Measurements from ENCODE around the gene PEX10.

Gene PEX10

GRCh38 chr1:2388004-2388913 lies 24.1 kb downstream of the PEX10 start:
- TF ChIP-seq CTCF (IDR thresholded peaks at IDR 0.05; ENCODE audit: extremely low read depth, insufficient read depth, missing control alignments) = no peak
- no peak for DNase-seq (ENCODE audit: low spot score)
- in situ Hi-C loops (cut with MboI; ENCODE audit: low pct_unique_long_range_greater_than_20kb, low sequenced_read_pairs, unreplicated experiment) = loop anchor here (25.0 kb wide), 1 partner anchor 426 kb away; no protein-coding TSS in a partner anchor

DNA sequence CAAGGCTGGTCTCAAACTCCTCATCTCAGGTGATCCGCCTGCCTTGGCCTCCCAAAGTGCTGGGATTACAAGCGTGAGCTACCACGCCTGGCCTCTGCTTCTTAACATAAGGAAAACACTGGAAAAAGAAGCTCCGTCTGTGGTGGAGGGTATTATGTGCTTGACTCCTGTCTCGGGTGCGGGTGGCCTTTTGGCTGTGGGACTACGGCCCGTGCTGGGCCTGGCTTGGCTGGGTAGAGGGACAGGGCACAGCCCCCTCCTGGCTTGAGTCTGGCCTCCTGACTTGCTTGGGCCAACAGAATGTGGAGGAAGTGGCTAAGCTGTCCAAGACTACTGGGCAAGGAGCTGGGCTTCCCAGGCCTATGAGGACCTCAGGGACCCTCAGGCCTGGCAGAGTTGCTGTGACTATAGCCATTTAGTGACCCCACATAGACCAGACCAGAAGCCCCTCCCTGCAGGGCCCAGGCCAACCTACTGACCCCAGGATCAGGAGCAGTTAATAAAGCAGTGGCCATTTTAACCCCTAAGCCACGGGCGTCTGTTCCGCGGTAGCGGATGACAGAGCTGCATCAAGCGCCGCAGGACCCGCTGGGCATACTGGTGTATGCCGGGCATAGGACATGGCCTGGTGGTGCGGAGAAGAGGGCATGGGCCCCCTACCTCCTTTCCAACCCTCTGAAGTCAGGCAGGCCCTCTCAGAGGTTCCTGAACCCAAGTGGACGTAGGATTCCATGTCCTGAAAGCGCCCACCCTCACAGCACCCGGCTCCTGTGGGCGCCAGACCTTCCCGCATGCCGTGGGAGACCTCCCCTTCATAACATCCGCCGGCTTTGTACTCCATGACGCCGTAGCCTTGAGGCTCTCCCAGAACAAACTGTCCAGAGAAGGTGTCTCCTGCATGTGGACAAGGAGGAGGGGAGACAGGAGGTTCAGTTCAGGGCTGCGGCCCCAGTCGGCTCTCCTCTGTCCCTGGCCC lies 25.4 kb downstream of the PEX10 start:
- in situ Hi-C loops (cut with MboI; ENCODE audit: low pct_unique_long_range_greater_than_20kb, low sequenced_read_pairs, unreplicated experiment) = loop anchor here (25.0 kb wide), 1 partner anchor 425 kb away; no protein-coding TSS in a partner anchor
- no peak for TF ChIP-seq CTCF (IDR thresholded peaks at IDR 0.05; ENCODE audit: extremely low read depth, insufficient read depth, missing control alignments)
- DNase-seq (ENCODE audit: low spot score) = no peak

DNA sequence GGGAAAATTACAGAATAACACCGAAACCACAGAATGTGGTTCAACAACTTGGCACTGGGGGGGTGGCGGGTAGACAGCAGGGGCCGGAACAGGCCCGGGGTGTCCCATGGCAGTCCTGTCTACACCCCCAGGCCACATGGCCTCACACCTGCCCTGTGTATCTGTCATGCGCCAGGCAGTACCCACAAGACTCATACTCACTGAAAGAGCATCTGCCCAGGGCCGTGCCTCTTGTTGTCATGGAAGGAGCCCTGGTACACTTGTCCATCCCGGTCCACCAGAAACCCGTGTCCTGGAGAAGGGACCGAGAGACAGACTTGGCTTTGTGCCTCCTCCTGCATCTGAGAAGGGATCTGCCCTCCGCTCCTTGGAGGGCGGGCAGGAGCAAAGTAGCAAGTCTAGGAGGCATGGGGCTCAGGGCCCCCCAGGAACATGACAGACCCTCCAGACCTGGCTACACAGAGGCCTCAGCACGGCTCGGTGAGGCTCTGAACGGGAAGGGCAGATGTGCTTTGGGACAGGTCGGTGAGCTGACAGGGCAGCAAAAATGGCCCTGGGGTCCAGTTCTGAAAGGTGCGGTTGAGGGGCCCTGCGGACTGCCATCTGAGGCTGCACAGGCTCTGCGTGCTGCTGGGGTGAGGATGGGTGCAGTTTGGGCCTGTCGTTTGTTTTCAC lies 26.6 kb downstream of the PEX10 start:
- TF ChIP-seq CTCF (IDR thresholded peaks at IDR 0.05; ENCODE audit: extremely low read depth, insufficient read depth, missing control alignments) = no peak
- in situ Hi-C loops (cut with MboI; ENCODE audit: low pct_unique_long_range_greater_than_20kb, low sequenced_read_pairs, unreplicated experiment) = loop anchor here (25.0 kb wide), 1 partner anchor 423 kb away; no protein-coding TSS in a partner anchor

GRCh38 chr1:2384941-2385481 lies 27.4 kb downstream of the PEX10 start:
- in situ Hi-C loops (cut with MboI; ENCODE audit: low pct_unique_long_range_greater_than_20kb, low sequenced_read_pairs, unreplicated experiment) = loop anchor here (25.0 kb wide), 1 partner anchor 423 kb away; no protein-coding TSS in a partner anchor
- no peak for DNase-seq (ENCODE audit: low spot score)
- TF ChIP-seq CTCF (IDR thresholded peaks at IDR 0.05; ENCODE audit: extremely low read depth, insufficient read depth, missing control alignments) = no peak

More for the DNA sequence above, 26.6 kb downstream of the PEX10 start:
- DNase-seq (ENCODE audit: low spot score) = no peak

DNA sequence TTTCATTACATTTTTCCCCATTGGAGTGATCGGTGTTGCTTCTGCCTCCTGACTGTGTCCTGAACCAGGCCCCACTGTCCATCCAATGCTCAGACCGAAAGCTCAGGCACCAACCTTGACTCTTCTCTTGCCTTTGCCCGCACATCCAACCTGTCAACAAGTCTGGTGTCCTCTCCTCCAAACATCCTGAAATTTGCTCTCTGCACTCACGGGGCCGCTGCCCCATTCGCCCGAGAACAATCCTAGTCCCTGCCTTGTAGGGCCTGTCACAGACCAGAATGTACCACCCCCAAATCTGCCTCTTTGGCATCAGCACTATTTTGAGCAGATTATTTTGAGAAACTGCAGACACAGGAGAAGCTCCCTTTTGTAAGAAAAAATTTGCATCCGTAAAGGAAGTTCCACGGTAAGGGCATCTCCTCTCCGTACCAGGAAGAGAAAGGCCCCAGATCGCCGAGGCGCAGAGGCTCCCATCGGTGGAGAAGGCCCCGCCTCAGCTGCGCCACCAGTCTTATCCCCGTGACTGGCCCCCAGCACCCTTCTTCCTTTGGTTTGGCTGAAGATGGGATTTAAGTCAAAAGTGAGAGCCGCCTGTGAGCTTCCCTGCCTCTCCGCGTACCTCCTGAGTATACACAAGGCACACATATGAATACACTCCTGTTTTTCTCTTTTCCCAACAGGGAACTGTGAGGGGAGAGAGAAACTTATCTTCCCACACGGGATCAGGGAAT lies 28.1 kb downstream of the PEX10 start:
- no peak for TF ChIP-seq CTCF (IDR thresholded peaks at IDR 0.05; ENCODE audit: extremely low read depth, insufficient read depth, missing control alignments)
- no peak for DNase-seq (ENCODE audit: low spot score)
- in situ Hi-C loops (cut with MboI; ENCODE audit: low pct_unique_long_range_greater_than_20kb, low sequenced_read_pairs, unreplicated experiment) = loop anchor here (25.0 kb wide), 1 partner anchor 422 kb away; no protein-coding TSS in a partner anchor

Data from GM13977 (cell line).